A549 (cell line): ENCODE data around the gene PPARA. TPM values are rescaled to one million over a fixed set of nuclear protein-coding genes. Genes with fewer than 3 reads are reported as not detected.
"Not testable (repeated sequence)": the region's sequence is repeated elsewhere in the genome, so short reads cannot be mapped to it uniquely, and the experiment has no call there.

Source experiments
- ATAC-seq, 2 experiments: fragments of 200-7000 bp in 1 of 2; fragments of >200 bp in 1 of 2; cut with Nextera tagmentation in 1 of 2; cut with Tn5 transposase in 1 of 2; 3 replicates each; pipeline versions ENCODE4 v1.8.0 to v1.9.1; 2018 to 2020; ENCODE audit warnings: mild to moderate bottlenecking in 1 of 2, moderate library complexity in 1 of 2
- CTCF ChIA-PET: fragments of 300-600 bp; sonication (Branson Sonifier 250); formaldehyde crosslinking; extraction: SDS; loops from one replicate; lab custom pipeline; 2021; ENCODE audit warnings: antibody characterized with exemption, inconsistent platforms; lab: Yijun Ruan, JAX
- POLR2A ChIA-PET: fragments of 350-600 bp; formaldehyde crosslinking; extraction: SDS; loops from one replicate; lab custom pipeline; 2021; ENCODE audit warnings: antibody characterized with exemption, inconsistent platforms; lab: Yijun Ruan, JAX
- DNase-seq, 2 experiments: peaks; one replicate each; pipeline versions ENCODE4 v3.0.0 to v3.0.0-alpha.2; 2011 to 2016; ENCODE audit warnings: low read depth in 1 of 2, low spot score in 1 of 2
- FAIRE-seq: peaks from 2 replicates; lab custom pipeline; 2011; peaks lifted over from hg19 to GRCh38; lab: Jason Lieb, UNC
- H3K27ac ChIP-seq, 2 experiments: fragments of >200 bp; sonication (Bioruptor Twin); formaldehyde crosslinking; 3 replicates each; pipeline ENCODE4 v1.5.1; 2016 to 2017
- H3K4me1 ChIP-seq: fragments of >200 bp; sonication (Bioruptor Twin); formaldehyde crosslinking; 3 replicates; pipeline ENCODE4 v1.6.1; 2016
- H3K4me2 ChIP-seq: fragments of >200 bp; sonication (Bioruptor Twin); formaldehyde crosslinking; 3 replicates; pipeline ENCODE4 v1.6.1; 2016
- H3K4me3 ChIP-seq: fragments of >200 bp; sonication (Bioruptor Twin); formaldehyde crosslinking; 3 replicates; pipeline ENCODE4 v1.5.1; 2016
- H3K9me3 ChIP-seq: fragments of >200 bp; sonication (Bioruptor Twin); formaldehyde crosslinking; 3 replicates; pipeline ENCODE4 v1.6.1; 2016
- CBX8 ChIP-seq: fragments of 200-600 bp; sonication (generic); IDR thresholded peaks from 2 replicates; pipeline ENCODE4 v1.6.1; 2016
- CEBPB ChIP-seq, 2 experiments: fragments of >200 bp in 1 of 2; sonication (Bioruptor Twin) in 1 of 2; formaldehyde crosslinking in 1 of 2; IDR thresholded peaks; 2 replicates each; pipeline ENCODE4 v1.6.1; 2012 to 2016
- CTCF ChIP-seq: fragments of >200 bp; sonication (Bioruptor Twin); formaldehyde crosslinking; IDR thresholded peaks from 3 replicates; pipeline ENCODE4 v1.5.1; 2016
- HES2 ChIP-seq: fragments of >200 bp; sonication (Bioruptor Twin); formaldehyde crosslinking; IDR thresholded peaks from 2 replicates; pipeline ENCODE4 v1.6.1; 2016
- HOXB13 ChIP-seq: fragments of 250-450 bp; sonication (Bioruptor Pico); IDR thresholded peaks from 2 replicates; pipeline ENCODE4 v1.5.0; 2020; ENCODE audit warnings: low read depth, mild to moderate bottlenecking, moderate library complexity
- KDM1A ChIP-seq: fragments of 200-600 bp; sonication (generic); IDR thresholded peaks from 2 replicates; pipeline ENCODE4 v1.6.1; 2016; ENCODE audit warnings: low read depth, mild to moderate bottlenecking
- KDM5A ChIP-seq: fragments of 200-600 bp; sonication (generic); IDR thresholded peaks from 2 replicates; pipeline ENCODE4 v1.6.1; 2016; ENCODE audit warnings: antibody characterized with exemption, mild to moderate bottlenecking
- MAFK ChIP-seq: fragments of 450-650 bp; IDR thresholded peaks from 2 replicates; pipeline ENCODE4 v1.6.1; 2014; ENCODE audit not compliant: partially characterized antibody
- MAX ChIP-seq: IDR thresholded peaks from 2 replicates; pipeline ENCODE4 v1.6.1; 2012
- MAZ ChIP-seq: fragments of 150-350 bp; IDR thresholded peaks from 2 replicates; pipeline ENCODE4 v1.6.1; 2014; ENCODE audit warnings: antibody characterized with exemption, low read depth, low read length, borderline replicate concordance
- NPAS2 ChIP-seq: fragments of 250-450 bp; sonication (Bioruptor Pico); IDR thresholded peaks from 2 replicates; pipeline ENCODE4 v1.8.0; 2022; ENCODE audit warnings: mild to moderate bottlenecking, moderate library complexity, borderline replicate concordance
- NR3C1 ChIP-seq: fragments of >200 bp; sonication (Bioruptor Twin); formaldehyde crosslinking; IDR thresholded peaks from 3 replicates; pipeline ENCODE4 v1.6.1; 2017
- RARB ChIP-seq: fragments of 250-450 bp; sonication (Bioruptor Pico); IDR thresholded peaks from 2 replicates; pipeline ENCODE4 v1.8.0; 2021; ENCODE audit warnings: mild to moderate bottlenecking, moderate library complexity
- REST ChIP-seq: fragments of 200-600 bp; sonication (generic); IDR thresholded peaks from 2 replicates; pipeline ENCODE4 v1.6.1; 2016; ENCODE audit warnings: antibody characterized with exemption, mild to moderate bottlenecking, moderate library complexity
- SMC3 ChIP-seq: fragments of >200 bp; sonication (Bioruptor Twin); formaldehyde crosslinking; IDR thresholded peaks from 3 replicates; pipeline ENCODE4 v1.6.1; 2018; ENCODE audit warnings: inconsistent platforms
- TFCP2L1 ChIP-seq: fragments of 250-450 bp; sonication (Bioruptor Pico); IDR thresholded peaks from 2 replicates; pipeline ENCODE4 v1.5.0; 2021; ENCODE audit warnings: mild to moderate bottlenecking
- TP53 ChIP-seq: fragments of 250-450 bp; sonication (Bioruptor Pico); IDR thresholded peaks from 2 replicates; pipeline ENCODE4 v1.5.0; 2021; ENCODE audit warnings: mild to moderate bottlenecking, moderate library complexity
- USF2 ChIP-seq: fragments of 450-650 bp; IDR thresholded peaks from 2 replicates; pipeline ENCODE4 v1.6.1; 2014; ENCODE audit warnings: antibody characterized with exemption
- ZC3H11A ChIP-seq: fragments of 450-650 bp; IDR thresholded peaks from 2 replicates; pipeline ENCODE4 v1.6.1; 2014; ENCODE audit warnings: antibody characterized with exemption, mild to moderate bottlenecking
- ZNF302 ChIP-seq: fragments of 250-450 bp; sonication (Bioruptor Pico); IDR thresholded peaks from 2 replicates; pipeline ENCODE4 v1.9.0; 2021; ENCODE audit warnings: inconsistent platforms, mild to moderate bottlenecking, moderate library complexity
- WGBS: methylation state at CpG from one replicate; pipeline ENCODE4 v1.1.6; 2017; ENCODE audit errors: missing lambda C conversion rate; 5-methylcytosine and 5-hydroxymethylcytosine counted together
- polyA plus RNA-seq, 4 experiments: library from polyadenylated mRNA; depleted of rRNA in 3 of 4; stranded (reverse); fragments of >200 nt; fragmentation: RNase III in 1 of 4; extraction: RNeasy Plus Mini Kit Qiagen cat#74134 plus additional on column Dnase treatment in 1 of 4; gene quantifications; 2 replicates in 3 of 4; 3 replicates in 1 of 4; pipeline ENCODE4 v1.2.3, GENCODE V29; 2011 to 2017

PPARA gene
- polyA plus RNA-seq, 2 of the 4 experiments (the other 2 are of a cell fraction), result 2.6 to 2.8 TPM

- ChIA-PET POLR2A (no interaction called here), CTCF (interaction anchor here (0.7 kb wide), 1 partner anchor 120 kb away, joined by 5 read pairs; no protein-coding TSS in a partner anchor)
- no peak for DNase-seq
- H3K27ac ChIP-seq, result no peak overlapping the region
- no peak for ATAC-seq
- H3K4me1 ChIP-seq, result no peaks in the 10 kb centered on the region
- no peaks in the 10 kb centered on the region for H3K9me3 ChIP-seq
- no peak for FAIRE-seq
- WGBS, result 75% methylated on average over 15 of the region's 18 CpGs
- H3K4me2 ChIP-seq, result no peak overlapping the region
- no peak overlapping the region for H3K4me3 ChIP-seq
- TF ChIP-seq MAZ, result no peak
Measured at GRCh38 chr22:46195487-46196165, 45.3 kb downstream of the PPARA start.

- CTCF ChIA-PET, result no interaction called here
- ATAC-seq (no peak), FAIRE-seq (no peak), DNase-seq (no peak)
- Histone ChIP-seq H3K27ac (no peak overlapping the region), H3K4me3 (no peak overlapping the region), H3K9me3 (no peaks in the 10 kb centered on the region), H3K4me1 (no peaks in the 10 kb centered on the region), H3K4me2 (no peak overlapping the region)
- WGBS, result 75% methylated on average over 8 of the region's 8 CpGs
- TF ChIP-seq HES2 (no peak), ZNF302 (no peak), RARB (CRISPR knock-in tag) (no peak), CBX8 (no peak), SMC3 (no peak), HOXB13 (CRISPR knock-in tag) (no peak), MAFK (no peak)
- POLR2A ChIA-PET, result no interaction called here
Measured at GRCh38 chr22:46196278-46196677, 46.0 kb downstream of the PPARA start.

- no peaks in the 10 kb centered on the region for H3K9me3 ChIP-seq
- FAIRE-seq (no peak), ATAC-seq (no peak), DNase-seq (no peak)
- 90% methylated on average over 18 of the region's 18 CpGs for WGBS
- ChIA-PET POLR2A (no interaction called here), CTCF (no interaction called here)
- no peak overlapping the region for H3K4me2 ChIP-seq
- TF ChIP-seq CEBPB (IDR thresholded peaks at IDR 0.05), result peak in 1 of 2 experiments; percentile 63; a peak in 2 of 4 replicates
- TF ChIP-seq NPAS2 (CRISPR knock-in tag), result no peak
- no peak for TF ChIP-seq KDM1A
- TF ChIP-seq TFCP2L1 (CRISPR knock-in tag), result no peak
- TF ChIP-seq TP53, result no peak
- no peak for TF ChIP-seq MAFK
- no peaks in the 10 kb centered on the region for H3K4me1 ChIP-seq
- no peak overlapping the region for H3K4me3 ChIP-seq
- H3K27ac ChIP-seq, result no peak overlapping the region
Measured at GRCh38 chr22:46198274-46198673, 47.9 kb downstream of the PPARA start.

- H3K27ac ChIP-seq, H3K4me2 ChIP-seq, FAIRE-seq, ATAC-seq, H3K4me1 ChIP-seq, H3K4me3 ChIP-seq, H3K9me3 ChIP-seq, CTCF ChIA-PET, DNase-seq, POLR2A ChIA-PET: not testable (repeated sequence)
- 92% methylated on average over 18 of the region's 18 CpGs for WGBS
Measured at GRCh38 chr22:46198806-46199205, 48.5 kb downstream of the PPARA start.

- no peak for ATAC-seq
- ChIA-PET POLR2A (no interaction called here), CTCF (no interaction called here)
- WGBS, result 72% methylated on average over 17 of the region's 17 CpGs
- DNase-seq, result no peak
- Histone ChIP-seq H3K4me1 (no peaks in the 10 kb centered on the region), H3K27ac (no peak overlapping the region), H3K4me3 (no peak overlapping the region), H3K4me2 (no peak overlapping the region), H3K9me3 (no peaks in the 10 kb centered on the region)
- FAIRE-seq, result no peak
- no peak for TF ChIP-seq KDM5A
- no peak for TF ChIP-seq MAX
- no peak for TF ChIP-seq ZC3H11A
- no peak for TF ChIP-seq NR3C1
- no peak for TF ChIP-seq USF2
- TF ChIP-seq REST, result no peak
- TF ChIP-seq ZNF302, result no peak
- no peak for TF ChIP-seq CTCF
Measured at GRCh38 chr22:46201059-46201757, 50.9 kb downstream of the PPARA start.
